Glomerular endothelial cell (primary cell): ENCODE results near the gene LRRC26. TPM values are rescaled to one million over a fixed set of nuclear protein-coding genes. Genes with fewer than 3 reads are reported as not detected.

Experiments
- DNase-seq: peaks from one replicate; pipeline ENCODE4 v3.0.0-alpha.2; 2011; ENCODE audit warnings: low read depth, low spot score; ENCODE audit errors: extremely low read depth
- total RNA-seq: library from RNA; depleted of rRNA; stranded (reverse); fragments of >200 nt; gene quantifications from 2 replicates; pipeline ENCODE4 v1.2.3, GENCODE V29; 2015

Gene LRRC26
- total RNA-seq, 1 donor from 2014 or later: not detected

DNA sequence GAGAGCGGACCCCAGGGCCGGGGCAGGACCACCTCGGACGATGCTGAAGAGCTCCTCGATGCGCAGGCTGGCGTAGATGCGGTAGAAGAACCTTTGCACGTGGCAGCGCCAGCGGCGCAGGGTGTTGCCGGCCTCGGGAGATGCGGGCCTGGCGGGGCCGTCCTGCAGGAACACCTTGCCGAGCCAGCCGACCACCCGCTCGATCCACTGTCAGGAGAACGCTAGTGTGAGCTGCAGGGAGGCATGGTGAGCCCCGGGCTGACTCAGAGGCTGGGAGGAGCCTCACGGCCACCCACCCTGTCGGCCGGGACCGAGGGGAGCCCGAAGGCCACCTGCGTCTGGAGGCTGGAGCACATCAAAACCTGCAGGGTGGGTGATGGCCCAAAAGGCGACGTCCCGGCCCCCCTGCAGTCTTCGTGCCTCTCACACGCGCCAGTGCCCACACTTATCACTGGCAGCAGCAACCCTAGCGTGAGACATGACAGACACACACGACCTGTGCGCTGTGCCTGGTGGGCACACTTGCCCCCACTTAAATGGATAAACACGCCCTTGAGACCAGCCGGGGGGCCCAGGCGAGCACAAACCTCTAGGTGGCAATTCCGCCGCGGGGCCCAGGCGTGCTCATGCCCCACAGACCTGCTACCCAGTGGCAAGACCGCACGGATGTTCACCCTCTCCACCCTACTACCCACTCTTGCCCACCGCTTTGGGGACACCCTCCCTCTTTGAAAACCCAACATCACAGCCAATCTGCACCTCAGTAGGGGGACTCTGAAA, 15.2 kb upstream of the LRRC26 start:
- DNase-seq: no peak

DNA sequence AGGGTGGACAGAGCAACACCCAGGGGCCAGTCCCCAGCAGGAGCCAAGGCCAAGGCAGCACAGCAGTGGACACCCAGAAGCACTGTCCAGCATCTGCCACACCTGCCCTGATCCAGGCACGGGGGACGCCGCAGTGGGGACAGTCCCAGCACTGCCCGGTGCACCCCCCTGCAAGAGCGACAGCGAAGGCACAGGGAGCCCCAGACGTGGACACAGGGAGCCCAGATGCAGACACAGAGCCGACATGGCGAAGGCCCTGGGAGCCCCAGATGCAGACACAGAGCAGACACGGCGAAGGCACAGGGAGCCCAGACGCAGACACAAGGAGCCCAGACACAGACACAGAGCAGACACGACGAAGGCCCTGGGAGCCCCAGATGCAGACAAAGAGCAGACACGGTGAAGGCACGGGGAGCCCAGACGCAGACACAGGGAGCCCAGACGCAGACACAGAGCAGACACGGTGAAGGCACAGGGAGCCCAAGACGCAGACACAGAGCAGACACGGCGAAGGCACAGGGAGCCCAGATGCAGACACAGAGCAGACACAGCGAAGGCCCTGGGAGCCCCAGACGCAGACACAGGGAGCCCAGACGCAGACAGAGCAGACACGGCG, 14.2 kb upstream of the LRRC26 start:
- no peak for DNase-seq

DNA sequence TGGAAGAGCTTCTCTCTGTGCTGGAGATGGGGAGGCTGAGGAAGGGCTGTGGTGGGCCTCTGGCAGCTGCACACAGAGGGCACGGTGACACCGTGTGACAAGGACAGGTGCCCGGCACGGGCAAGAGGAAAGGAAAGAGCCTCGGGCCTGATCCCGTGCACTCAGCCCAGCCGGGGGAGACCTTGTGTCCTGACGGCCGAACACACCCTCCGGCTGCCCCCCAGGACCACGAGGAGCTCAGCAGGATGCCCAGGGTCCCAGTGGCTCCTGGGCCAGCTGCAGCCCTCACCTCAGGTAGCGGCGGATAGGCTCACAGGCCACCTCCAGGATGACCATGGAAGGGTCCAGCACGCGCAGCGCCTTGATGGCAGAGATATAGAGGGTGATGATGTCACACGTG, 13.0 kb upstream of the LRRC26 start:
- no peak for DNase-seq

DNA sequence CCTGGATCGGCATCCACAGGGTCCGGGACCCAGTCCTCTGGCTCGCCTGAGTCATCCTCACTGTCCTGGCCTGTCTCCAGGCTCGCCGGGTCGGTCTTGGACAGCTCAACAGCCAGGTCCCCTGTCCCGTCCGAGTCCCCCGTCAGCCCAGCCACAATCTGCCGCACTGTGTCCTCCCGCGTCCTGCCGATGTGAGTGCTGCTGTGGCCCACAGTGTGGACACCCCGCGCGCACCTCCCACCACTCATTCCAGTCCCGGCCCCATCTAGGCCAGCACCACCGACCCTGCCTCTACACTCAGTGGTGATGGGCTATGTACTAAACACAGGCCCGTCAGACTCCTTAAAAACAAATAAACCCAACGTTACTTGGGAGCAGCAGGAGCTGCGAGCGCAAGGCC, 11.8 kb upstream of the LRRC26 start:
- DNase-seq: no peak

DNA sequence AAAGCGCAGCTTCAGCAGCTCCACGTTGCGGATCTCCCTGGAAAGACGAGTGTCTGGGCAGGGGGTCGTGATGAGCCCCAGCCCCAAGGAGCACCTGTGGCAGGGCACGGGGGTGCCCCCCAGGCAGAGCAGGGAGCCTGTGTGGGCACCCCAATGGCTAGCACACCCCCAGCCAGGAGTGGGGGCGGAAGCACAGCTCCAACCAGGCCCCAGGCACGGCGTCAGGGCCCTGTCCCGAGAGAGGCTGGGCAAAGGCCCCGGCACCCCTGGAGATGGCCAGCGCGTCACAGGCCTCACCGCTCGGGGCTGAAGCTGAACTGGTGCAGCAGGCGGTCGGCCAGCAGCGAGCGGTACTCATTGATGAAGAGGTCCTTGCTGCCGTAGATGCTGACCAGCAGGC, 10.6 kb upstream of the LRRC26 start:
- no peak for DNase-seq

DNA sequence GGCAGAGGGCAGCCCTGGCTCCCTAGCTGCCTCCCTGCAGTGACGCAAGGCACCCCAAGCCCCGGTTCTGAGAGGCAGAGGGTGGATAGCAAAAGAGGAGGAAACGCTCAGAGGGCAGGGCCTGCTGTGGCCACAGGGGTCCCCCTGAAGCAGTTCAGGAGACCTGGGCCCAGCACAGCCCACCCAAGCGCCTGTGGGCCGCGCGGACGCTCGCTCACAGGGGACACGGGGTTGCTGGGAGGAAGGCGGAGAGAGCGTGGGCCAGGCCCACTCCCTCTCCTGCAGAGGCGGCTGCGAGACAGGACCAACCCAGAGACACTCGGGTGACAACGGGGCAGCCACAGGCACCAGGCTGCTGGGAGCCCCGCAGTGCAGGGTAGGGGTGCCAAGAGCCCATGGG, 9.9 kb upstream of the LRRC26 start:
- DNase-seq: no peak

DNA sequence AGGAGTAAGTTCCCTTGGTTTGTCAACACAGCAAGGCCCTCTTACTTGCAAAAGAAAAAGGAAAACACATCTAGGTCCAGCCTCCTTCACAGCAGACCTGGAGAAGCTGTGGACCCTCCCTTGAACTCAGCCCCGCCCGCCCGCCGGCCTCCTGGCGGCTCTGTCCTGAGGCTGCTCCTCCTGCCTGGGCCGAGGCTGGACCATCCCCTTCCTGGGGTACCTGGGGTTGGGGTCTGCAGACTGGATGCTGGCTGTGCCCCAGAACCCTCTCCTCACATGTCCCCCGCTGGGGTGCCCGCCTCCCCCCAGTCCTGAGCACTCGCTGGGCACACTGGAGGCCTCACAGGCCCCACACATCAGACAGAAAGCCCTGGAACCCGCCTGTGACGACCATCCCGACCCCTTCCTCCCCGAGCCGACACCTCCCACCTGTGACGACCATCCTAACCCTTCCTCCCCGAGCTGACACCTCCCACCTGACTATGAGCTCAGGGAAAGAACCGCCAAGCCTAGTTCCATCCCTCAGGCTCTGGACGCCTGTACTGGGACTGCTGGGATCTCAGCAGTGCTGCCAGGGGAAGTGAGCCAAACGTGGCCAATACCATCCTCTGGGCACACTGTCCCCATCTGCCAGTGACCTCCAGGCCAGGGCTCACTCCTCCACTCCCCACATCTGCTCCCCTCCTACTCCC, 9.2 kb upstream of the LRRC26 start:
- DNase-seq: no peak

DNA sequence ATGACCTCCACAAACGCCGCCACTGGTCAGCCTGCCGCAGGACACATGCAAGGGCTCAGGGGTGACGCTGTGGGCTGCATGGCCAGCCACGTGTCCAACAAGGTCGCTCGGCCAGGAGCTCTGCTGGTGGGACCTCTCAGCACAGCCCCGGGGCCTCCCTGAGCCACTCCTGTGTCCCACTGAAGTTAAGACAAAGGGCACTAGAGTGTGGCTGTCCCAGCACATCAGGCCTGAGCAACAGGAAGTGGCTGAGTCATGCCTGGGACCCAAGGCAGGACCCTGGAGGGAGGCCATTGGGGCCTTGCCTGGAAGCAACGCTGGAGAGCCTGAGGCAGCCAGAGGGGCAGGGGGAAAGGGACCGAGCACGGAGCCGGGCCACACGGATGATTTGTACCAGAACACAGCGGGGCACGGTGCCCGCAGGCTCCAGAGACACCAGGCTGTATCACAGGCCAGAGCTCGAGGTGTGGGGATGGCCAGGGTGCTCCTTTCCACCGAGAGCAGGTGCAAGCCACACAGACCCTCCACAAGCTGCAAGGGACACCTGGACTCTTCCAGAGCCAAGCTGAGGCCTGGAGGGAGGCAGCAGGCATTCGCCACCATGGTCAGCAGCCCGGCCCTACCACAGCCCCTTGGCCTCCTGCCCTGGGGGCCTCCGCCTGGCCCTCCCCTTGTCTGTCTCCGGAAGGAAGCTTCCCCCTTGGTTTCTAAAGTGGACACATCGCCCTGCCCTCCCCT, 8.5 kb upstream of the LRRC26 start:
- no peak for DNase-seq

DNA sequence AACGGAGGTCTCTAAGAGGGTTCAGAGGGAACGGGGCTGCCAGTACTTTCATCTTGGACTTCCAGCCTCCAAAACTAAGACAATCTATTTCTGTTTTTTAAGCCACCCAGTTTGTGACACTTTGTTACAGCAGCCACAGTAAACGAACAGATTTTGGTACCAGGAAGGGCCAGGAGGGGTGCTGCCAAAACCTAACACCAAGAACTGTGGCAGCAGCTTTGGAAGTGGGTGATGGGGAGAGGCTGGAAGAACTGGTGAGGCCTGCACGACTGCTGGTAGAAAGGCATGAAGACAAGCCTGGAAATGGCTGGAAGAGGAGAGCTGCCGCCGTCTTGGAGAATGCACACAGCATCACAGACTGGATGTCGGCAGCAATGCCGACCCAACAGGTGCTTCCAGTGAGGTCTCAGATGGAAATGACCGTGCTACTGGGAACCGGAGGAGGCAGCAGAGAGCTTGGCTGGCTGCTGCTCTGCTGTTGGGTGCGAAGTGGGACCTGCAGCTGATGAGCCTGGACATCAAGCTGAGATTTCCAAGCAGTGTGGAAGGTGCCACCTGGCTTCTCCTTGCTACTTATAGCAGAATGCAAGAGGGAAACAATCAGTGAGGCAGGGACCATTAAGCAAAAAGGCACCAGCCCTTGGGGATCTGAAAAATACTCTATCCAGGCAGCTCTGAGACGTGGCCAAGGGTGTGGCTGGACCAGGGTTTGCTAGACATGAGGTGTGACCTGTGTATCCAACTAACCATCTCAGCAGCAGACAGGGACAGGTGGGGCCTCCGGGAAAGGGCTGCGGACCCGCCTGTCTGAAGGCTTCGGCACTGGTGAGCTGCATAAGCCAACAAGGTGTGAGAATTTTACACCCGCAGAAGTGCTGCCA, 6.7 kb upstream of the LRRC26 start:
- DNase-seq: no peak

DNA sequence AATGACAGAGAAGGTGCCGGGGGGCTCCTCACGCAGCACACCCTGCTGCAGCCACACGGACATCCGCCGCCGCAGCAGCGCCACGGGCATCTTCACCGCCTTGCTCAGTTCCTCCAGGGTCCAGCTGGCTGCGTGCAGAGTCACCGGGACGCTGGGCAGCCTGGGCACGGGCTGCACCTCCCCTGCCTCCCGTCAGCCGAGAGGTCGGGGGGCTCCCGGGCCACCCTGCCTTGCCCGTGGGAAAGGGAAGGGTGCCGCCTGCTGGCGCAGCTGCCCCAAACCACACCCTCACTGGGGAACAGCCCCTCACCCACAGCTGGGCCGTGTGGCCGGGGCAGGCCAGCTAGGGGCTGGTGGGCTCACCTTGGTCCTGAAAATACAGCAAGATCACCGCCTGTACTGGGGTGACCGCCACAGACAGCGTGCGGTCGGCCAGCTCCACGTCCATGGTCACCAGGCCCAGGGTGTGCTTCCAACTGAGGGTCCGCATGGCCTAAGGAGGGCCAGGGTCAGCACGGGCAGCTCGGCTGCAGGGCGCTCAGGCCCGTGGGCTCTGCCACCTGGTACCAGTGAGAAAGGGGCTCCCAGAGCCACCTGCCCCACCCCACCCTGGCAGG, 5.6 kb upstream of the LRRC26 start:
- DNase-seq: no peak

DNA sequence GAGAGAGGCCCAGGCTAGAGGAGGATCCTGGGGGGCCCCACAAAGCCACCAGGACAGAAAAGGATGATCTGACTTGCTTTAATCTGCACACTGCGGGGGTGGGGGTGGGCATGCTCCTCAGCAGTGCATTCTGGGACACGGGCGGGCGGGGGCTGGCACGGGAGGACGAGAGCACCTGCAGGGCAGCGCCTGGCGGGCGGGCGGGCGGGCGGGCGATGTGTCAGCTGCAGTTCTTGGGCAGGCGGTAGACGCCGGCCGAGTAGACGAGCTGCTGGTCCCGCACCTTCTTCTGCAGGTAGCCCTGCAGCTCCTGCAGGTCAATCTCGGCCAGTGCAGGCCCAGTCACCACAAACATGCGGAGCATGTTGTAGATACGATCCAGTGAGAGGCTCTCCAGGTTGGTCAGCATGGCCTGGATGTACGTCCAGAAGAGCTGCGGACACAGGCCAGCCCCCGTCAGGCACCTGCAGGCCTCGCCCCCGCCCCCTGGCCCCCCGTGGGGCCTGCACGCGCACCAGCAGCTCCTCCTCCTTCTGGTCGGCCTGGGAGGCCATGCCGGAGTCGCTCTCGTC, 5.0 kb upstream of the LRRC26 start:
- no peak for DNase-seq

DNA sequence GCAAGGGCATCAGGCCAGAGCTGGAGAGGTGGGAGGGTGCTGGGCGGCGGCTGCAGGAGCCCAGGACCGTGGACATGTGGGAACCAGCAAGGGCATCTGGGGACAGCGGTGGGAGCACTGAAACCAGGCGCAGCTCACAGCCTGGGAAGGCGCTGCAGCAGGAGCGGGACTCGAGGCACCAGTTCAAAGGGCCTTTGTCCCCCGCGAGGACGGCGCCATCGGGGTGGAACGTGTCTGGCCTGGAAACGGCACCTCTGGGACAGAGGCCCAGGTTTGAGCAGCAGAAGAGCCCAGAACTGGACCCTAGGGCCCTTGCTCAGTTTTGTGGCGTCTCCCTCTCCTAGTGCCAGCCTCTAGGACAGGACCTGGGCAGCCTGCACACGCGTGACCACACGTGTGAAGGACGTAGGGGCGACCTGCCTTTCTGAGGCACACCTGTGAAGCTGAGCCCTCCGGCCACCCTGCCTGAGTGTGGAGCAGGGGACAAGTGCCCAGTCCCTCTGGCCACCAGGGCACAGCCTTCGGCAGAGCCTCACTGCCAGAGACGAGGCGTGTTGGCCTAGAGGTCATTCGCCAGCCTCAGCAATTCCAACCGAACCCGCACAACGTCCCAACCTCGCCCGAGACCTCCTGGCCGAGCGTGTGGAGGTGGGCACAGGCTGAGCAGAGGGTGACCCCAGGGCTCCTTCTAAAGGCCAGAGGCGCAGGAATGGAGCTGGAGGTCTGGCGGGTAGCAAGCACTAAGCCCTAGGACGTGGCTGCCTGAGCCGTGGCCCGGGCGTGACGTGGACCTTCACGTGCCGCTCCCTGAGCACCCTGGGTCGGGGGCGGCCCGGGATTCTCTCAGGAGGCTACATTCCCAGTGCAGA, 4.2 kb upstream of the LRRC26 start:
- no peak for DNase-seq

DNA sequence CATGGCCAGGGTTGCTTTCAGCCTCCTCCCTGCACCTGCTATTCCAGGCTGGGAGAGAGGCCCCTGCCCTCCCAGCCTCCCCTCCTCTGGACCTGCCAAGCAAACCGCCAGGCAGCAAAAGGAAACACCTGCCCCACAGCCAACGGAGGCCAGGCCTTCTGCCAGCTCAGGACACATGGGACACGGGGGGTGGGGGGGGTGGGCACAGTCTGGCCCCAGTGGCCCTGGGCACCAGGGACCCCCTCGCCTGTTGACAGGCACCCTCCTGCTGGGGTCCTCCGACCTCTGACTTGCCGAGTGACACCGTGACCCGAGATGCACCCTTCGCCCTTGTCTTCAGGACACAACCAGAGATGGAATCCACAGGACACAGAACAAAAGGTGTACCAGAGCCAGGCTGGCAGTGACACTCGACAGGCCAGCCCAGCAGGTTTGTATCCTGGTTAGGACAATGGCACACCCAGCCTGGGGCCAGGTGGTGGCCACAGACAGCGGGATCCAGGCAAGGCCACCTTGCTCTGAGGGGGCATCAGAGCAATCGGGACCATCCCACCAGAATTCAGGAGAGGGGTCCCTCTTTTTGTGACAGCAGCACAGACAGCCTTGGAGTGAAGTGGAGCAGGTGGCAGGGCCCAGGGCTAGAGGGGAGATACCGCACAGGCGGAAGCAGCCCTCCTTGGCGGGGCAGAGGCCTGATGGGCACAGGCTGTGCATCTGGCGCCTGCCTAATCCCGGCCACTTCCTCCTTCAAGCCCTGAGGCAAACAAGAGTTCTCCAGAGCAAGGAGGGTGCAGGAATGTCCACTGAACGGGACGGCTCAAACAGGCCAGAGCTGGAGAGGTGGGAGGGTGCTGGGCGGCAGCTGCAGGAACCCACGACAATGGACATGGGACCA, 3.3 kb upstream of the LRRC26 start:
- DNase-seq: no peak

DNA sequence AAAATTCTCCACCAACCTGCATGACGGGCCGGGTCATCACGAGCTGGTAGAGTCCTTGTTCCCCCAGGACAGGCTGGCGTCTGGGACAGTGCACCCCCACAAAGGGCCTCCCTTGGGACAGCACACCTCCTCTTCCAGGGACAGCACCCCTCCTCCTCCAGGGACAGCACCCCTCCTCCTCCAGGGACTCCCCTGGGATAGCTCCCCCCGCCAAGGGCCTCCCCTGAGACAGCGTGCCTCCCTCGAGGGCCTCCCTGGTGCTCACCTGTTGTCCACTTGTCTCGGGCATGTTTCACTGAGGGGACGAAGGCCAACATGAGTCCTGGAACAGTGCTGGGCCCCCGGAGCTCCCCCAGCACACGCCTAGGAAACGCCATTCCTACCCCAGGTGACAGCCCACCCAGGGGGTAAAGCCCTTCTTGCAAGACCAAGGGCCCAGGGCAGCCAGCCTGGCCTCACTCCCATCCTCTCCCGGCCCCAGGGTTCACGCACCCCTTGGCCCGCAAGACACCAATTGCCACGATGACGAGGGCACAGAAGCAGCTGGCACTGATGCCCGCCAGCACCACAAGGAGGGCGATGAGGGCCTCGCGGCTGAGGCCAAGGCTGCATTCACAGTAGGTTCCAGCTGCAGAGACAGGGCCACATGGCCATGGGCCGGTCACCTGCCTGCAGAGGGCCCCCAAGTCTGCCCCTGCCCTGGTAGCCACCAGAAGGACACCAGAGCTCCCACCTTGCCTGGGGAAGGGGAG, 1.5 kb upstream of the LRRC26 start:
- no peak for DNase-seq

DNA sequence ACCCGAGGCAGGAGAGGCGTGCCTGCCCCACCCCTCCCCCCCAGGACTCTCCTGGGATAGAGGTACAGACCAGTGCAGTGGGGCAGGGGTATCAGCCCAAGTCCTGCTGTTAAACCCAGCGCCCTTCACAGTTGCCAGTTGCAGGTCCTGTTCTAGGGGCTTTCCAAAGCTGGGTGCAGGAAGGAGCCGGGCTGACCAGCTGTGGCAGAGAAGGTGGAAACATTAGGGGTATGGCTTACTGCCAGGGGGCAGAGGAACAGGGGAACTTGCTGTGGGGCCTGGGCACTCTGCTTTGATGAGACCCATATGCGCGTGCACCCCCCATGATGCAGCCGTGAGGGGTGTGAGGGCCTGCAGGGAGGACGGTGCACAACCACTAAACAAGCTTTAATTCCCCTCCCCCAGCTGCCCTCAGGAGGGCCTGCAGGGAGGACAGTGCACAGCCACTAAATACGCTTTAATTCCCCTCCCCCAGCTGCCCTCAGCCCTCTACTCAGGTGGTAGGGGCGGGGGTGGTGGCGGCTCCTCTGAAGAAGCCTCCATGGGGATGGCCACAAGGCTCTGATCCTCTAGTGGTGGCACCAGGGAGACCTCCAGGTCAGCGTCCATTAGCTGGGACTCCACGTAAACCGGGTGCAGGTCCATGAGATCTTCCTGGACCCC, 766 bp upstream of the LRRC26 start:
- no peak for DNase-seq
